GM19438 (cell line): ENCODE results near the gene KSR2.

Experiments used
- ATAC-seq: cut with Tn5 transposase; IDR thresholded peaks from one replicate; pipeline ENCODE4 v1.9.1; 2021; ENCODE audit warnings: low read depth; ENCODE audit not compliant: unreplicated experiment

KSR2 gene

DNA sequence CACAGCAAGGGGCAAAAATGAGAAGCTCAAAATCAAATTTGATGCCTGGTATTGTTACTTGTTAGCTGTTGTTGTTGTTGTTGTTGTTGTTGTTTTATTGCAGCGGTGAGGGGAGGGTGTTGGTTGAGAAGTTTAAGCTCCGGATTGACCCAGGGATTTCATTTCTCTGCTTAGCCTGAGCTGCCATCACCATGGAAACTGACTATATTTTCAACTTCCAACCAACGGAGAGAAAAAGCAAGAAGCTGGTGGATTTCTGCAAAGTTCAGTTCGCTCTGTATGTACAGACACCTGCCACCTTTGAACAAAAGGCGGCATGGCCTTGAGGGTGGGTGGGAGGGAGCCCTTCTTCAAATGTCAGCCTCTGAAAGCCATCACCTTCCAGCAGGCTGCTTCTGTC is 412.9 kb downstream of the KSR2 start:
- ATAC-seq = no peak

DNA sequence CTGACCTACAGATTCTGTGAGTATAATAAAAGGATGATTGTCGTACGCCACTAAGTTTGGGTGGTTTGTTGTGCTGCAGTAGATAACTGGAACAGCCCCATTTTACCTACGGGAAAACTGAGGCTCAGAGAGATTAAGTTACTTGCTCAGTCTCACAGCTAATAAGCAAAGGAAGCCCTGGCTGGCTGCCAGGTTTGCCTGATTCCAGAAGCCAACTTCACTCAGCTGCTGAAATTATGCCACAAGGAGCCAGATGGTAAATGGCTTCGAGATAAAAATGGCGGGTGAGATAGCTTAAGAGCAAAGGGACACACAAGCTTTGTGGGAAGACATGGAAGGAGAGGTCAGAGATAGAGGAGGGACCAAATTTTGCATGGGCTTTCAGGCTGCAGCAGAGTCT is 415.8 kb downstream of the KSR2 start:
- ATAC-seq = no peak

DNA sequence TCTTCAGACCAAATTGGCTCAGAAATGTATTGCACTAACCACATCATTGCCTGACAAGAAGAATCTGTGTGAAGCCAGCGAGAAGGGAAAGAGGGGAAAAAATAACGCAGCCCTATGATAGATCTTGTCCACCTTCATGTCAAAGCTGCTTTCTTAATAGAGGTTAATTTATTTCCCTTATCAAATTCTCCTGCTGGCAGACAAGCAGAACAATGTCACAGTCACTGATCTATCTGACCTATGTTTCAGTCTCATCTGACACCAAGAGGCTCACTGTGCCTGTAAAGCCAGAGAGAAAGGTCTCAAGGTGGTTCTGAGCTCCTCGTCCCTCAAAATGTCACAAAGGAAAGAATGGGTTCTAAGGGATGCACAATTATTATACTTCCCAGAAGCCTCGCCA is 417.1 kb downstream of the KSR2 start:
- ATAC-seq = no peak

DNA sequence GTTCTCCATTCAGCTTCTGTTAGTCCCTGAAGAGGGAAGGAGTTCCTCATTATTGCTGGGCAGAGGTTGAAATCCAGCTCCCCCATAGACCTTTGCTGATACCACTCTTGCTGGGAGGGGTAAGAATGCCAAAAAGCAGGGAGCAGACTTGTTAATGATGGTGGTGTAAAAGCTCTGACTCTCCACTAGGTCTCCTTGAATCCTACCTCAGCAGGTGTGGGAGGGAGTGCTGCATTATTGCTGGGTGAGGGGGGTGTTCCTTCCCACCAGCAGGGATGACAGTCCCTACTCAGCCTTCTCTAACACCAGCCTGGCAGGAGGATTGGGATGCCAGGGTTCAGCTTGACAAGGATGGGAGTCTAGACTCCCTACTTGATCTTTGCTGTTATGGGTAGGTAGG is 421.6 kb downstream of the KSR2 start:
- no peak for ATAC-seq

DNA sequence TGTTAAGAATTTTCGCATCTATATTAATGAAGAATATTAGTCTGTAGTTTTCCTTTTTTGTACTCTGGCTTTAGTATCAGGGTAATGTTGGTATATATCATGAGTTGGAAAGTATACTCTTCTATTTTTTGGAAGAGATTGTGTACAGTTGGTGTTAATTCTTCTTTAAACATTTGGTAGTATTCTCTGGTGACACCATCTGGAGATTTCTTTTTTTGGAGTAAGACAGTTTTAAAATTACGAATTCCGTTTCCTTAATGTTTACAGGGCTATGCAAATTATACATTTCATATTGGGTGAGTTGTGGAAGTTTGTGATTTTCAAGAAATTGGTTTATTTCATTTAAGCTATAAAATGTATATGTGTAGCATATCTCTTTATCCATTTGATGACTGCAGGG is 423.6 kb downstream of the KSR2 start:
- no peak for ATAC-seq

DNA sequence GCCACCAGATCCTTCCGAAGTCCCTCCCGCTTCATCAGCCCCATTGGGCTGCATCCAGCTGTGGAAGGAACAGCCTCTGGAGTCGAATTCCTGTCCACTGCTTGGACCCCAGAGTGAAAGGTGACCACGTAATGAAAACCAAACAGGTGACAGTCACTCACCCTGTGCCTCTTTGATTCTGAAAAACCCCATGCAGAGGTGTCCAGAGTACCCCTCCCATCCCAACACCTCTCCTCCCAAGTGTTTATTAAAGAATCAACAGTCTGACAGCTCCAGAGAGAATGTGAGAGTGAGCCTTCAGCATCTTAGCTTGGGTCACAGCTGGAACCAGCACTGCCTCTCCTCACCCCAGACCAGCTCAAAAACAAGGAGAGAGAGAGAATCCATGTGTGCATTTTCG is 428.8 kb downstream of the KSR2 start:
- no peak for ATAC-seq

DNA sequence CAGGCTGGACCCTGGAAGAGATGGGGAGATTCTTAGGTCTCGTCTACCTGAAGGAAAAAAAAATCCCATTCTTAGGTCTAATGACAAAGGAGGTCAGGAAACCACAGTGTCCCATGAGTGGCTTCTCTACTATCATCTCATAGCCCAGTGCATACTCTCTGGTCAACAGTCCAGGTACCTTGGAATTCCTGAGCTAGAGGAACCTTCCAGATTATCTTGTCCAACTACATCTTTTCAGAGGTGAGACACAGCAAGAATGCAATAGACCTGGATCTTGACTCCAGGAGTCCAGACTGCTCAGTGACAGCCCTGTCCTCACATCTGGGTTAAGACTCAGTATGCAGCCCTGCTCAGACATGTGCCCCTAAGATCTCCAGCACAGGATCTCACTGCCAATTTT is 429.9 kb downstream of the KSR2 start:
- no peak for ATAC-seq

DNA sequence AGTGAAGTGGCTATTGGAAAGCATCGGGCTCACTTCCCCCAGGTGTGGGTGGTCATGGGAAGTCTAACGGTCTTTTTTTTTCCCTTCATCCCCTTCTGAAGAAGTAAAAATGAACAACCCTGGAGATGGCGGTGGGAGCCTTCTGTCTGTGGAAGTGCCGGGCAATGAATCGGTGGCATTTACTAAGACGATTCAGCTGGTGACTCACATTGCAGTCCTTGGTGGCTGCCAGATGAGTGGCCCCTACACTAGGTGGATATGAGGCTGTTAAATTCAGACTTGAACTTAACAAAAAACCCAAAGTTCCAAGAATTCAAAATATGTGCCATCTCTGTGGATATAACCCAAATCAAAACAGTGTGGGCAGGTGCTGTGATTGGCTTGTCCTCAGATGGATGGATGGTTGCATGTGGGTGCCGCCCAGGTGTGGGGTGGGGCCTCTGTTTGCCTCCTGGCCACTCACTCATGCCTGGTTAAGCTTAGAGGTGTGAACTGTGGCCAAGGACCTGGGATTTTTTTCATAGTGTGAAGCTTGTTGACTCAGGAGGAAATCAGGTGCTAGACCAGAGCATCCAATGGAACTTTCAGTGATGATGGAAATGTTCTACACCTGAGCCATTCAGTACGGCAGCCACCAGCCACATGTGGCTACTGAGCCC is 430.6 kb downstream of the KSR2 start:
- ATAC-seq = no peak

DNA sequence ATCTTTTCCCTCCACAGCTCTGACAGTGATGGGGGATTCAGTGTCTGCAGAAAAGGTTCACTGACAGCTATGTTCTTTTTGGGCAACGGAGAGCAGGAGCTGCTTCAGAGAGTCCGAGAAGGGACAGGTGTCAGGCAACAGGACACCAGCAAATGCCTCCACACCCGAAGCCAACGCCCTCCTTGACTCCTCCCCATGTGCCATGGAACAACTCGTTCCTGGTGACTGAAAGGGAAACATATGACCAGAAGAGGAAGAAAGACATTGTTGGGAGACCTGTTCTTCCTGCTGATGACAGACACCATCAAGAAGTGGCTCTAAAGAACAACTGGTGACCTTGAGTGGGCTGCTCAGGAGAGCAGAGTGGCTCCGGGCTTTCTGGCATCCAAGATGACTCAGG is 435.1 kb downstream of the KSR2 start:
- no peak for ATAC-seq

DNA sequence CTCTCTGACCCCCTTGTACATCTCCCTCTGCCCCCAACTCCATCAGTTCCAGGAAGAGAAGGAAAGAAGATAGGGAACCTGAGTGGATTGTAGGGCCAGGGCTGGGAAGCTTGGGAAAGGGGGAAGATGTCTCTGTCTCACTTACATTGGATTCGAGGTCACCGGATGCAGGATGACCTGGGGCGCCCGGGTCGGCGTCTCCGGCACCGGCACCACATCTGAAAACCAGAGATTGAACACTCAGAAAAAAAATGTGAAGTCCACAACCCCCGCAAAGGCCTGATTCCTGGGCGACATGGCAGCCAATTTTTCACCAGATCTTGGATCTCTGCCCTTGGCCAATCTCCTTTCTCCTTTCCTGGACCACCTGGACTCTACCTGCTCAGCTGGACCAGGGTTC is 438.0 kb downstream of the KSR2 start:
- ATAC-seq = no peak

DNA sequence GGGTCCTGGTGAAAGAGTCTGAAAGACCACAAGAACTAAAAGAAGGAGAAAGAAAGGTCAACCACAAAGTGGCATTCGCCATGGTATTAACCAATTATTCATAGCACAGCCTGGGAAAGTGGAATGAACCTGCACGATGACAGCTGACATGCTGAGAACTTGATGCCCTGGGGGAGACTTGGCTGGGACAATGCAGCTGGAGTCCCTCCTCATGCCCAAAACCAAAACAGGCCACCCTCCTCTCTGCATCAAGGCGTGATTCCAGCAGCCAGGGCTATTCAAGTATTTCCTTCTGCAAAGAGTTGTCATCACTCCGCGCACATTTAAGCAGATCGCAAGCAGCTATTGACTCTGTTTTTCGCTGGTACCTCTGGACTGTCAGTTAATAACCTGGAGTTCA is 440.3 kb downstream of the KSR2 start:
- ATAC-seq = no peak

DNA sequence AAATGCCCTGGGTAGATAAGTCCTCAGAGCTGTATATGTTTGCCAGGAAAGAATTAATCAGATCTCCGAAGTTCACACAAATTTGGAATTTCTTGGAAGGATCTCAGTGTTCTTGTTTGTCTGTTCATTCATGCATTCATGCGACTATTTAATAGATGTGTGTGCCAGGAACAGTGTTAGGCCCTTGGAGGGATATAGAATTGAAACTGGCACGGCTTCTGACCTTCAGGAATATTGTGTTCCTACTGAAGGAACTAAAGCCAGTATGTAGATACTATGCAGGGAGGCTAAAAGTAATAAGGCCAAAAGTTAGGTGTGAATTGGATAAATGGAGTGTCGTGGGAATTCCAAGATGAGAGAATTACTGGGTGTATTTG is 441.3 kb downstream of the KSR2 start:
- no peak for ATAC-seq

DNA sequence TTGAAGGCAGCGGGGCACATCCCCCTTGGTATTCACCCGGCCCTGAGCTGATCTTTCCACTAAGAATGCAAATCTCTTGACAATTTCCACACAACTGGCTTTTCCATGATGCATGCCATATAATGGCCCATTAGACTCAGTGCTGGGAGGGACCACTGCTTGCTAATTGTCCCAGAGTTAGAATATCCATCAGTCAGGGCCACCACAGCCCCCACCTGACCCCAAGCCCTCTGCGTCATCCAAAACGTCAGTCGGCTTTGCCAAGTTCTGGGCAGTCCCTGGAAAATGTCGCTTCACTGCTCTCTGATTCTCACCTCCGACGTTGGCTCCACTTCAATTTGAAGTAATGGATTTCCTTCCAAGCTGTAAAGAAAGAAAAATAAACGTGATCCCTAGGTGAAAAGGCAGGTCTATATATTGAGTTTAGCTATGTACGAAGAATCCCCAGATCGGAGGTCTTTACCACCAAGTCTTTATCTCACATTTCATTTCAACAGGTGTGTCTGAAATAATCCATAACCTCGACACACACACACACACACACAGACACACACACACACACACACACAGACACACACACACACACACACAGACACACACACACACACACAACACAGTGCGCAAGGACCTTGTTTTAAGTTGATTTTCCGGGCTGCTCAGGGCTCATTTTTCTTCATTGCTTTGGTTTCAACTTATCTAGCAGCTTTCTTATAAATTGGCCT is 441.9 kb downstream of the KSR2 start:
- no peak for ATAC-seq

DNA sequence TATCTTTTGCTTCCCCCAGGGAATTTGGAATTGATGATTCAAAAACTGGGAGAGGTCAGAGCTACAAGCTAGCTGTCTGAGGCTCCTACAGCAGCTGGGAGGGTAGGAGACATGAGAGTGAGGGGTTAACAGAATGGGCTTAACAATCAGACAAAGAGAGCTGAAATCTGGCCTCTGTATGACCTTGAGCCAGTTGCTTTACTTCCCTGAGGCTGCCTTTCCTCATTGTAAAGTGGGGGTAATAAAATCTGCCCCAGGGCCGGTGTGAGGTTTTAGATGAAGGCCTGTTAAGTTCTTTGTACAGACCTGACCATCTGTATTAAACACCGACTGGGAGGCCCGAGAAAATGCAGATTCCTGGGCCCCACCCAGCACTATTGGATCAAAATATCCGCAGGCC is 443.0 kb downstream of the KSR2 start:
- ATAC-seq = no peak

DNA sequence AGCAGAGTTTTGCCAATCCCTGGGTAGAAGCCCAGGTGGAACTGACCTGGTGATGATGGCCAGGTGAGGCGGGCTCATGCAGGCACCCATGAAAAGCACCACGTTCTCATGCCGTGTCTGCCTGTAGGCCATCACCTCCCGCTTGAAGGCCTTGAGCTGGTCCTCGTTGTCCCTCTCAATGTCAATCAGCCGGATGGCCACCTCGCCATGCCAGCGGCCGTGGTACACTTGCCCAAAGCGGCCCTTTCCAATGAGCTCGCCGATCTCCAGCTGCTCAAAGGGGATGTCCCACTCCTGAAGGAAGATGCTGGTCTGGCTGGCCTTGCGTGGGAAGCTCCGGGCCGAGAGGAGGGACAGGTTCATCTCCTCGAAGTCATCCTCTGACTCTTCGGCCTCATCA is 444.0 kb downstream of the KSR2 start:
- no peak for ATAC-seq

DNA sequence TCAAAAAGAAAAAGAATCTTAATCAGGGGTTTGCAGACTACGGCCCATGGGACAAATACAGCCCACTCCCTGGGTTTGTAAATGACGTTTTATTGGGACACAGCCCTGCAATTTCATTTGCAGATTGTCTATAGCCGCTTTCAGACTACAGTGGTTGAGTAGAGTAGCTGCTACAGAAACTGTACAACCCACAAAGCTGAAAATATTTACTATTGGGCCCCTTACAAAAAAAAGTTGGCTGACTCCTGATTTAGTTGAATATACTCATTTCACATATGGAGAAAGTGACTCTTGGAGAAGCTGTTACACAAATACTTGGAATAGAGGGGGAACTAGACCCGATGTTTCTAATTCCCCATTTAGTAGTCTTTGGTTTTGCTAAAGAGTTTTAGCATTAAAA is 444.8 kb downstream of the KSR2 start:
- ATAC-seq = no peak

DNA sequence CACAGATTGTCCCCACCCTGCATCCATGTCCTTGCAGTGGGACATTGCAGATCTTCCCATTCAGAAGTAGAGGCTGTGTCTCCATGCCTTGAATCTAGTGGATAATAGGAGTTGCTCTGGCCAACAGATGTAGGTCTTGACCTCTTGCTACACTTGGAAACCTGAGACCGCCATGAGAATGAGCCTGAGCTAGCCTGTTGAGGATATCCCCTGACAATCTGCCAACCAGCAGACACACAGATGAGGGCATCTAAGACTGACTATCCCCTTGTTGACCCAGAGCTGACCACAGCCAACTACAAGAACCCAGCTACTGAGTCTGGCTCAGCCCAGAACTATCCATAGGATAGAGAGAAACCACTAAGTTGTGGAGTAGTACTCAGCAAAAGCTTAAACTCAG is 446.2 kb downstream of the KSR2 start:
- no peak for ATAC-seq

DNA sequence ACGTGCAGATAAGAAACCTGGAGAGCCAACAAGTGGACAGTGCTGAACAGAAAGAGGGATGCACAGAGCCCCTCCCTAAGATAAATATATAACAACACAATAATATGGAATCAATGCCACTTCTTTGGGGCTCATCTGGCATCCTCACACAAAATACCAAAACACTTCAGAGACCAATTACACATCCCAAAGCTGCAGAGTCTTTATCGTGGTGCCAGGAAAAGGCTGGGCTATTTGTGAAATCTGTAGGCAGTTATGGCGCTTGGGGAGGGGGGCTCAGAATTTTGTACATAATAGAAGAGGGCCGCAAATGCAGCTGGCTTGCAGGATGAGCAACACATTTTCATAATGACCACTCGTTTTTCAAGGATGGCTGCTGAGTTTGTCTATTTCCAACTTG is 446.9 kb downstream of the KSR2 start:
- ATAC-seq = no peak

DNA sequence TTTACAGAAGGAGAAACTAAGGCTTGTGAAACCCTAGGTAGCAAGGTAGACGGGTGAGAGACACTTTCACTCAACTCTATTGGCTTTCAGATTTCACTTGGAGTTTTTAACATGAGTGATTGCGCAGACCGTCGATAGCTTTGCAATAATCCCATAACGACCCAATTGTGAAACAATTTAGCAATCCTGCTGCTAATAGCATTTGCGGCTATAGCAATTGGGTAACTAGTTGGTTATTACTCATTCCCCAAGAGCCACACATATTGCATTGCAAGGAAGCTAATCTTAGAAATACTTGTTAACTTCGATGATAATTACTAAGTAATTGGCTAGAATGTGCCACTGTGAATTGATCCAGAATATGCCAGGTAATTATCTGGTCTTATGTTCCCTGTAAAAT is 447.4 kb downstream of the KSR2 start:
- ATAC-seq = no peak

DNA sequence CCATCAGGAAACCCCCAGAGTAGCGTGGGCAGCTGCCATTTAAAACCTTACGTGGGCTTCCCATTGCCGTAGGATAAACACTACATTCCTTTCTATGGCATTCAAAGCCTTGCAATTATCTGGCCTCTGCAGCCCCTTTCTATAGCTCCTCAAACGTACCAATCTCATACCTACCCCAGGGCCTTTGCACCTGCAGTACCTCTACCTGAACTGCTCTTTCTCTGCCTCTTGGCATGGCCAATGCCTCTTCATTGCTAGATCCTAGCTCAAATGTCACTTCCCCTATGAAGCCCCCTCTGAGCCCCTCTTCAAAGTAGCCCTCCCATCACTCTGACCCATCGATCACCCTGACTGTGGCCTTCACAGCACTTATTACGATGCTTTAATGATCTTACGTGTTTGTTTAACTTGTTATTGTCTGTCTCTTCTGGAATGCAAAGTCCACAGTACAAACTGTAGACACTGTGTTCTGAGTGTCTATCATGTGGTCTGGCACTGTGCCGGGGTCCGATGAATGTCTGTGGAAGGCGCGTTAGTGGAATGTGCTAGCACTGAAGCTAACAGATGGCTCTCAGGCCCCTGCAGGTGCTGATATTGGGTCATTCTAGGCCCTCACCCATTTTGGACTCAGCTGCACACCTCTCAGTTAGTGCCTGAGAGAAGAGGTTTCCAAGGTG is 450.1 kb downstream of the KSR2 start:
- no peak for ATAC-seq

DNA sequence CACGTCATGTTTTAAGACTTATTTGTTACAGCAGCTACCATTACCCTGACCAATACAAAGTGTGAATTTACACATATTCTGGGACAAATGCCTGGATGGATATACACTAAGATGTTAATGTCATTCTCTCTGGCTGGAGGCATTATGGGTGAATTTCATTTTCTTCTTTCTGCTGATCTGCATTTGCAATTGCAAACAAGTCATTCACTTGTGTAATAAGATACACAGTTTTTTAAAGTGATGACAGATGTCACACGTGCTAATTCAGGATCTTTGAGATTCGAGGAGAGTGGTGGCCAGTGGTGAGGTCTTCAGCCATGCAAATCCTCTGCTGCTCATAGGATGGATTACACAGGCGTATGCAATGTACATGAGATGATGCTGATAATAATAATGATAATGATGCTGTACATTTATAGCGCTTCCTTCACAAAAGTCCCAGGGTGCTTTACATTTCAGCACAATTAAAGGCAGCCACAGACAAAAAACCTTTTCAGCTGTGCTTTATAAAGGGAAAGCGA is 451.5 kb downstream of the KSR2 start:
- no peak for ATAC-seq

DNA sequence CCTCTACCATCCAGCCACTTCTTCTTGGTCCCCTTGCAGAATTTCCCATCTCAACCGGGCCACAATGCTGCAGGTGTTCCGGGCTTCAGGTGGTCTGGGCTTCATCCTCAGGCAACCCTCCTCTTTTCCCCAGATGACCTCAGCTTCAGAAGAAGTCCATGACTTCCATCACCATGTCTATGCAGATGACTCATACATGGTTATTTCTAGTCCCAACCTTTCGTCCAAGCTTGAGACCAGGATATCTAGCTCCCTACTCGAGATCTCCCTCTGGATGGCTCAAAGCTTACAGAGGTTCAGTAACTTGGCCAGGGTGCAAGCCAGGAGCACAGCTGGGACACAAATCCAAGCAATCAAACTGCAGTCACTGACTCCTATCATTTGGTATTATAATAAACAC is 452.8 kb downstream of the KSR2 start:
- no peak for ATAC-seq
